H9 (cell line): Measurements from ENCODE around the gene CHMP4B. TPM values are rescaled to one million over a fixed set of nuclear protein-coding genes. Genes with fewer than 3 reads are reported as not detected.
A peak's percentile ranks its signal among the peaks of the same experiment; 100 is the strongest.

ENCODE experiments used
- DNase-seq: peaks from one replicate; pipeline ENCODE4 v3.0.0-alpha.2; 2017
- H2AFZ ChIP-seq: one replicate; pipeline ENCODE4 v1.6.1; 2013; ENCODE audit warnings: mild to moderate bottlenecking, low read length, control low read depth, moderate library complexity
- H2AK5ac ChIP-seq: 2 replicates; pipeline ENCODE4 v1.6.1; 2013; ENCODE audit warnings: low read length, control low read depth, mixed read lengths; ENCODE audit not compliant: insufficient read length
- H2BK120ac ChIP-seq: one replicate; pipeline ENCODE4 v1.6.1; 2013; ENCODE audit warnings: low read depth, mild to moderate bottlenecking, low read length, control low read depth, inconsistent platforms; ENCODE audit not compliant: poor library complexity, severe bottlenecking
- H2BK12ac ChIP-seq: 2 replicates; pipeline ENCODE4 v1.6.1; 2013; ENCODE audit warnings: low read length, control low read depth, mixed read lengths, low read depth; ENCODE audit not compliant: insufficient read length
- H2BK15ac ChIP-seq: 2 replicates; pipeline ENCODE4 v1.6.1; 2013; ENCODE audit warnings: low read depth, low read length, control low read depth
- H2BK20ac ChIP-seq: one replicate; pipeline ENCODE4 v1.6.1; 2013; ENCODE audit warnings: low read depth, mild to moderate bottlenecking, low read length, control low read depth, inconsistent platforms; ENCODE audit not compliant: poor library complexity, severe bottlenecking
- H2BK5ac ChIP-seq: 2 replicates; pipeline ENCODE4 v1.6.1; 2013; ENCODE audit warnings: low read length, control low read depth, mixed read lengths; ENCODE audit not compliant: insufficient read length
- H3K14ac ChIP-seq: 2 replicates; pipeline ENCODE4 v1.6.1; 2013; ENCODE audit warnings: low read length, control low read depth; ENCODE audit not compliant: insufficient read depth
- H3K18ac ChIP-seq: 2 replicates; pipeline ENCODE4 v1.6.1; 2013; ENCODE audit warnings: low read depth, mild to moderate bottlenecking, mixed read lengths, low read length, control low read depth; ENCODE audit not compliant: insufficient read length
- H3K23ac ChIP-seq: 2 replicates; pipeline ENCODE4 v1.6.1; 2013; ENCODE audit warnings: low read length, control low read depth, mixed read lengths, low read depth; ENCODE audit not compliant: insufficient read length
- H3K23me2 ChIP-seq: 2 replicates; pipeline ENCODE4 v1.6.1; 2013; ENCODE audit warnings: low read depth, mild to moderate bottlenecking, mixed read lengths, low read length, control low read depth; ENCODE audit not compliant: insufficient read length, poor library complexity, severe bottlenecking
- H3K27ac ChIP-seq: 2 replicates; pipeline ENCODE4 v1.5.1; 2013; ENCODE audit warnings: low read length, control low read depth, mixed read lengths, low read depth; ENCODE audit not compliant: insufficient read length
- H3K27me3 ChIP-seq: 2 replicates; pipeline ENCODE4 v1.6.1; 2013; ENCODE audit warnings: low read length, control low read depth, inconsistent platforms; ENCODE audit not compliant: insufficient read depth
- H3K4ac ChIP-seq: 2 replicates; pipeline ENCODE4 v1.6.1; 2013; ENCODE audit warnings: low read depth, mild to moderate bottlenecking, control low read depth, inconsistent platforms, low read length, moderate library complexity
- H3K4me1 ChIP-seq: 2 replicates; pipeline ENCODE4 v1.6.1; 2013; ENCODE audit warnings: low read length, control low read depth, inconsistent platforms; ENCODE audit not compliant: insufficient read depth
- H3K4me2 ChIP-seq: 2 replicates; pipeline ENCODE4 v1.6.1; 2013; ENCODE audit warnings: low read length, control low read depth, mixed read lengths; ENCODE audit not compliant: insufficient read length, insufficient read depth
- H3K56ac ChIP-seq: 2 replicates; pipeline ENCODE4 v1.6.1; 2013; ENCODE audit warnings: low read depth, mild to moderate bottlenecking, mixed read lengths, low read length, control low read depth; ENCODE audit not compliant: insufficient read length
- H3K79me1 ChIP-seq: 2 replicates; pipeline ENCODE4 v1.6.1; 2013; ENCODE audit warnings: low read depth, mild to moderate bottlenecking, moderate library complexity, low read length, control low read depth, inconsistent platforms; ENCODE audit not compliant: insufficient read depth, poor library complexity, severe bottlenecking
- H3K79me2 ChIP-seq: 2 replicates; pipeline ENCODE4 v1.6.1; 2013; ENCODE audit warnings: low read length, control low read depth, inconsistent platforms; ENCODE audit not compliant: insufficient read depth
- H3K9ac ChIP-seq: 2 replicates; pipeline ENCODE4 v1.6.1; 2013; ENCODE audit warnings: low read length, control low read depth, mixed read lengths; ENCODE audit not compliant: insufficient read length; ENCODE audit errors: extremely low read depth
- H3K9me3 ChIP-seq: one replicate; pipeline ENCODE4 v1.6.1; 2013; ENCODE audit warnings: low read depth, low read length, inconsistent platforms; ENCODE audit not compliant: control insufficient read depth
- H3T11ph ChIP-seq: one replicate; pipeline ENCODE4 v1.6.1; 2013; ENCODE audit warnings: mild to moderate bottlenecking, low read length, control low read depth, inconsistent platforms
- H4K20me1 ChIP-seq: one replicate; pipeline ENCODE4 v1.6.1; 2013; ENCODE audit not compliant: control insufficient read depth, insufficient read length, insufficient read depth
- H4K5ac ChIP-seq: 2 replicates; pipeline ENCODE4 v1.6.1; 2013; ENCODE audit warnings: low read depth, mild to moderate bottlenecking, mixed read lengths, low read length, control low read depth; ENCODE audit not compliant: insufficient read length
- H4K8ac ChIP-seq: replicated peaks from 2 replicates; pipeline ENCODE4 v1.6.1; 2013; ENCODE audit warnings: low read length, control low read depth, mixed read lengths, low read depth; ENCODE audit not compliant: insufficient read length
- H4K91ac ChIP-seq: 2 replicates; pipeline ENCODE4 v1.6.1; 2013; ENCODE audit warnings: low read depth, mild to moderate bottlenecking, moderate library complexity, mixed read lengths, low read length, control low read depth; ENCODE audit not compliant: insufficient read length
- H3K27ac Mint-ChIP-seq, 3 experiments: 2 replicates in 2 of 3; 3 replicates in 1 of 3; pipeline ENCODE4 v1.8.0; 2020 to 2021; ENCODE audit warnings: mixed read lengths in 3 of 3, mild to moderate bottlenecking in 1 of 3, moderate library complexity in 1 of 3
- H3K27me3 Mint-ChIP-seq: 2 replicates; pipeline ENCODE4 v1.8.0; 2021; ENCODE audit warnings: low read depth, mild to moderate bottlenecking, moderate library complexity, mixed read lengths
- H3K36me3 Mint-ChIP-seq, 3 experiments: 2 replicates in 2 of 3; 3 replicates in 1 of 3; pipeline ENCODE4 v1.8.0; 2020 to 2021; ENCODE audit warnings: low read depth in 3 of 3, mixed read lengths in 3 of 3; ENCODE audit not compliant: insufficient read depth in 1 of 3
- H3K4me1 Mint-ChIP-seq, 2 experiments: 2 replicates each; pipeline ENCODE4 v1.8.0; 2020; ENCODE audit warnings: mixed read lengths in 2 of 2
- H3K4me3 Mint-ChIP-seq, 2 experiments: 2 replicates in 1 of 2; 3 replicates in 1 of 2; pipeline ENCODE4 v1.8.0; 2020 to 2021; ENCODE audit warnings: mild to moderate bottlenecking in 2 of 2, mixed read lengths in 2 of 2, moderate library complexity in 1 of 2
- H3K9me3 Mint-ChIP-seq, 2 experiments: 2 replicates in 1 of 2; 3 replicates in 1 of 2; pipeline ENCODE4 v1.8.0; 2020; ENCODE audit warnings: mild to moderate bottlenecking in 2 of 2, mixed read lengths in 2 of 2, moderate library complexity in 1 of 2
- WGBS: extraction: QIAGEN DNeasy Blood & Tissue Kit; methylation state at CpG from one replicate; pipeline ENCODE4 v1.1.7; 2013; ENCODE audit warnings: missing lambda C conversion rate, low lambda C conversion rate, mixed read lengths; ENCODE audit not compliant: insufficient read length; ENCODE audit errors: extremely low coverage; 5-methylcytosine and 5-hydroxymethylcytosine counted together
- total RNA-seq: library from RNA; stranded (reverse); gene quantifications from 2 replicates; pipeline ENCODE4 v1.2.1, GENCODE V29; 2021
- TF ChIP-seq, protein P1 (sequence below): fragments of 200-600 bp; sonication (generic); conservative IDR thresholded peaks from 3 replicates; pipeline ENCODE4 v1.8.0; 2021; ENCODE audit warnings: antibody characterized with exemption, mild to moderate bottlenecking

CHMP4B gene
- total RNA-seq, 1 experiment from 2014 or later, result 94.9 TPM

DNA sequence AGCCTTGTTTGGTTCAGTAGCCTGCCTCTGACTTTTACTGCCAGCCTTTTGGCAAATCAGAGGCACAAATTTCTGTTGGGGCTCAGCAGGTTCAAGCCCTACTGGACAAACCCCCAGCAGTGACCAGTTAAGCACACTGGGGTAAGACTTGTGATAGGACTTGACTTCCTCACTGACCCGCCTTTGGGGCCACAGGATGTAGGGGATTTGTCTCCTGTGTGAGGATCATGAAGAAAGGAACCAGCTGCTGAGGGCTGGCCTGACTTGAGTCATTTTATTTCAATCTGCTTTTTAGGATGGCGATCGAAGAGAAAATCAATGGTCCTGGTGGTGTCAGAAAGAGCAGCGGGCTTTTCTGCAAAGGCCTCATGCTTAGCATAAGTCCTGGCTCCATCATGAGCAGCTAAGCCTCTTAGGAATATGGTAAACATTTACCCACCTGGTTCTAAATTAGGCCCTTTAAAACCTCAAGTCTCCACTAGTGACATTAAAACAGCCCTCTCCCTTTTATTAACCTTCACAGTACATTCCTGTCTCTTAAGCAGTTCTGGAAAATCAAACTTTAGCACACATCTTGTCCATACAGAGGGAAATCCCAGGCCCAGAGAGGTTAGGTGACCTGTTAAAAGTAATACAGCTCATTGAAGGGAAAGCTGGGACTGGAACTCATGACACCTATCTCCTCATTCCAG lies 16.6 kb downstream of the CHMP4B start:
- no peak overlapping the region for H2BK5ac ChIP-seq
- no peak overlapping the region for H3K4me2 ChIP-seq
- H4K20me1 ChIP-seq, result no peaks in the 10 kb centered on the region
- no peak overlapping the region for H4K5ac ChIP-seq
- no peak overlapping the region for H2AK5ac ChIP-seq
- H3T11ph ChIP-seq, result no peak overlapping the region
- no peak overlapping the region for H2BK120ac ChIP-seq
- Mint-ChIP-seq H3K4me1 (peaks cover 56 to 61% of the 10 kb centered on the region in 2 experiments), H3K36me3 (no peaks in the 10 kb centered on the region; a peak in 1 of 7 replicates), H3K9me3 (no peaks in the 10 kb centered on the region), H3K4me3 (no peak overlapping the region), H3K27me3 (no peaks in the 10 kb centered on the region), H3K27ac (peak overlapping the region in 2 of 3 experiments; percentile 28 to 55; a peak in 3 of 7 replicates)
- no peak overlapping the region for H3K9ac ChIP-seq
- no peak overlapping the region for H4K8ac ChIP-seq
- no peaks in the 10 kb centered on the region for H3K9me3 ChIP-seq
- no peak overlapping the region for H2BK12ac ChIP-seq
- H3K27me3 ChIP-seq, result no peaks in the 10 kb centered on the region
- no peak overlapping the region for H2BK20ac ChIP-seq
- H2BK15ac ChIP-seq, result no peak overlapping the region
- no peak overlapping the region for H3K18ac ChIP-seq
- no peak overlapping the region for H2AFZ ChIP-seq
- H3K23ac ChIP-seq, result no peak overlapping the region
- no CpG with 5 or more reads among the region's 4 CpGs for WGBS
- no peak overlapping the region for H4K91ac ChIP-seq
- H3K56ac ChIP-seq, result no peak overlapping the region
- H3K4me1 ChIP-seq, result peaks cover 4% of the 10 kb centered on the region; the same call in 1 of the 2 replicates
- no peak overlapping the region for H3K27ac ChIP-seq
- H3K79me1 ChIP-seq, result no peaks in the 10 kb centered on the region
- TF ChIP-seq, protein P1, sequence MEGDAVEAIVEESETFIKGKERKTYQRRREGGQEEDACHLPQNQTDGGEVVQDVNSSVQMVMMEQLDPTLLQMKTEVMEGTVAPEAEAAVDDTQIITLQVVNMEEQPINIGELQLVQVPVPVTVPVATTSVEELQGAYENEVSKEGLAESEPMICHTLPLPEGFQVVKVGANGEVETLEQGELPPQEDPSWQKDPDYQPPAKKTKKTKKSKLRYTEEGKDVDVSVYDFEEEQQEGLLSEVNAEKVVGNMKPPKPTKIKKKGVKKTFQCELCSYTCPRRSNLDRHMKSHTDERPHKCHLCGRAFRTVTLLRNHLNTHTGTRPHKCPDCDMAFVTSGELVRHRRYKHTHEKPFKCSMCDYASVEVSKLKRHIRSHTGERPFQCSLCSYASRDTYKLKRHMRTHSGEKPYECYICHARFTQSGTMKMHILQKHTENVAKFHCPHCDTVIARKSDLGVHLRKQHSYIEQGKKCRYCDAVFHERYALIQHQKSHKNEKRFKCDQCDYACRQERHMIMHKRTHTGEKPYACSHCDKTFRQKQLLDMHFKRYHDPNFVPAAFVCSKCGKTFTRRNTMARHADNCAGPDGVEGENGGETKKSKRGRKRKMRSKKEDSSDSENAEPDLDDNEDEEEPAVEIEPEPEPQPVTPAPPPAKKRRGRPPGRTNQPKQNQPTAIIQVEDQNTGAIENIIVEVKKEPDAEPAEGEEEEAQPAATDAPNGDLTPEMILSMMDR, result no peak
- H3K4ac ChIP-seq, result no peak overlapping the region
- no peaks in the 10 kb centered on the region for H3K23me2 ChIP-seq
- H3K79me2 ChIP-seq, result peaks cover 2% of the 10 kb centered on the region; the same call in 1 of the 2 replicates
- H3K14ac ChIP-seq, result no peak overlapping the region
- DNase-seq, result no peak
